ENCODE results near the gene AQP7. TPM values are rescaled to one million over a fixed set of nuclear protein-coding genes. Genes with fewer than 3 reads are reported as not detected.

Gene AQP7
- total and polyA plus RNA-seq, 9 of the 15 experiments (the other 6 are each of a cell fraction or from before 2014, with no cell fraction given): 0.04 to 0.53 (median 0.07) TPM; not detected in 4

DNA sequence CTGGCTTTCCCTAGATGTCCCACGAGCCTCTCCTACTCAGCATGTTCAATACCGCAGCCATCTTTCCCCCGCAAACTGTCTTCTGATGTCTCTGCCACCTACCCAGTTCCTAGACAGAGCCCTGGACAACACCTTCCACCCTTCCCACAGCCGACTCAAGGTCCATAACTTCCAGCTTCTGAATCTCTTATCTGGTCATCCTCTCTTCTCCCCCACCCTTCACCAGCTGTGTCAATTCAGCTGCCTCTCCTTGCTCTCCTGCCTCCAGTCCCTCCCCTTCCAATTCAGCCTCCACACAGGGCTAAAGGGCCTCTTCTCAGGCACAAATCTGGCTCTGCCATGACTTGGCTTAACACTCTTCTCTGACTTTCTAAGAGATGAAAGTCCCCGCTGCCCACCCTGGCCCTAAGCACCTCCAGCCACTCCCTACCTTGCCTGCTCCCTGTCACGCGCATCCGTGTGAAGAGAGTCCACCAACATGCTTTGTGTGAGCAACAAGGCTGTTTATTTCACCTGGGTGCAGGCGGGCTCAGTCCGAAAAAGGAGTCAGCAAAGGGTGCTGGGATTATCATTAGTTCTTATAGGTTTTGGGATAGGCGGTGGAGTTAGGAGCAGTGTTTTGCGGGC, 25.2 kb downstream of the AQP7 start:
- in situ Hi-C loops (cut with MboI): no loop called here
- CTCF ChIA-PET (ENCODE audit: low intra/inter-chr PET ratio): interaction anchor here (0.5 kb wide), 1 partner anchor 26 kb away, joined by 6 read pairs; no protein-coding TSS in a partner anchor
- no peak overlapping the region for H2AFZ ChIP-seq (ENCODE audit: low read depth, low read length)
- TF ChIP-seq SMARCA4 (IDR thresholded peaks at IDR 0.05) (peak; percentile 16; the same call in 1 of the 2 replicates), CBFA2T3 (IDR thresholded peaks at IDR 0.05) (peak; percentile 77), GTF2A2 (tag; IDR thresholded peaks at IDR 0.05) (no peak), ZEB2 (IDR thresholded peaks at IDR 0.05) (0 out of 2 replicates have a peak, but pooled peaks have one; percentile 22), NCOR1 (IDR thresholded peaks at IDR 0.05) (peak; percentile 23; the same call in 1 of the 2 replicates), JUNB (CRISPR knock-in tag; conservative IDR thresholded peaks at IDR 0.05) (no peak)
- TF ChIP-seq, protein P1, sequence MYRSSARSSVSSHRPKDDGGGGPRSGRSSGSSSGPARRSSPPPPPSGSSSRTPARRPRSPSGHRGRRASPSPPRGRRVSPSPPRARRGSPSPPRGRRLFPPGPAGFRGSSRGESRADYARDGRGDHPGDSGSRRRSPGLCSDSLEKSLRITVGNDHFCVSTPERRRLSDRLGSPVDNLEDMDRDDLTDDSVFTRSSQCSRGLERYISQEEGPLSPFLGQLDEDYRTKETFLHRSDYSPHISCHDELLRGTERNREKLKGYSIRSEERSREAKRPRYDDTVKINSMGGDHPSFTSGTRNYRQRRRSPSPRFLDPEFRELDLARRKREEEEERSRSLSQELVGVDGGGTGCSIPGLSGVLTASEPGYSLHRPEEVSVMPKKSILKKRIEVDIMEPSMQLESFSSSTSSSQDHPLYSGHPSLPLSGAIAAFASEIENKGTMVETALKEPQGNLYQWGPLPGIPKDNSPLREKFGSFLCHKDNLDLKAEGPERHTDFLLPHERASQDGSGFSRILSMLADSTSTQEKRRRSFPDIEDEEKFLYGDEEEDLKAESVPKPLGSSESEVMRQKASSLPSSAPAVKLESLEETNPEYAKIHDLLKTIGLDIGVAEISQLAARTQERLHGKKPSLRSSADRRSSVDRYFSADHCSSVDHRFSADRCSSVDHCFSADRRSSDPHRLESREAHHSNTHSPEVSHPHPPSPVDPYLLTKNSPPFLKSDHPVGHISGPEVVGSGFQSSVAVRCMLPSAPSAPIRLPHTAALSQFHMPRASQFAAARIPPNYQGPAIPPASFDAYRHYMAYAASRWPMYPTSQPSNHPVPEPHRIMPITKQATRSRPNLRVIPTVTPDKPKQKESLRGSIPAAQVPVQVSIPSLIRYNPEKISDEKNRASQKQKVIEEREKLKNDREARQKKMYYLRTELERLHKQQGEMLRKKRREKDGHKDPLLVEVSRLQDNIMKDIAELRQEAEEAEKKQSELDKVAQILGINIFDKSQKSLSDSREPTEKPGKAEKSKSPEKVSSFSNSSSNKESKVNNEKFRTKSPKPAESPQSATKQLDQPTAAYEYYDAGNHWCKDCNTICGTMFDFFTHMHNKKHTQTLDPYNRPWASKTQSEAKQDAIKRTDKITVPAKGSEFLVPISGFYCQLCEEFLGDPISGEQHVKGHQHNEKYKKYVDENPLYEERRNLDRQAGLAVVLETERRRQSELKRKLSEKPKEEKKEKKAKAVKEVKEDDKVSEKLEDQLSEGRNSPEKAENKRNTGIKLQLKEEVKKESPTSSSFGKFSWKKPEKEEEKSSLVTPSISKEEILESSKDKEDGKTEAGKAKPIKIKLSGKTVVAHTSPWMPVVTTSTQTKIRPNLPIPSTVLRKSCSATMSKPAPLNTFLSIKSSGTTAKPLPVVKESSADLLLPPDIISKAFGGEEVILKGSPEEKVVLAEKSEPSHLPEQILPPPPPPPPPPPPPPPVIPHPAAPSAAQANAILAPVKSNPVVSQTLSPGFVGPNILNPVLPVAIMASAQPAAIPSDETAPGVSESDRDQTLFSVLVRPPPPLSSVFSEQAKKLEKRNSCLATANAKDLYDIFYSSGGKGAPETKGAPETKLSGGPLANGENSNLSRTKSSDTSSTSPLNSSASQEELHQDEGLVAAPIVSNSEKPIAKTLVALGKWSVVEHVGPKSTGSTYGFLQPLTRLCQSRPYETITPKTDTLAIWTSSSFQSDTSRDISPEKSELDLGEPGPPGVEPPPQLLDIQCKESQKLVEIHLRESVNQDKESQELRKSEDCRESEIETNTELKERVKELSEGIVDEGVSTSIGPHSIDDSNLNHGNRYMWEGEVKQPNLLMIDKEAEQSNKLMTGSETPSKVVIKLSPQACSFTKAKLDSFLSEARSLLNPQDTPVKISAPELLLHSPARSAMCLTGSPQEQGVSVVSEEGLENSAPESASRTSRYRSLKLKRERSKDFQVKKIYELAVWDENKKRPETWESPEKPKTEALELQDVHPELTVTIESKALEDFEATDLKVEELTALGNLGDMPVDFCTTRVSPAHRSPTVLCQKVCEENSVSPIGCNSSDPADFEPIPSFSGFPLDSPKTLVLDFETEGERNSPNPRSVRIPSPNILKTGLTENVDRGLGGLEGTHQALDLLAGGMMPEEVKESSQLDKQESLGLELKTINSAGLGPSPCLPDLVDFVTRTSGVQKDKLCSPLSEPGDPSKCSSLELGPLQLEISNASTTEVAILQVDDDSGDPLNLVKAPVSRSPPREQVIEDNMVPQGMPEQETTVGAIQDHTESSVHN (IDR thresholded peaks at IDR 0.05; ENCODE audit: borderline replicate concordance in 1 of 2, low read depth in 1 of 2): 0 out of 4 replicates have a peak, but pooled peaks of 1 of the 2 experiments have one; percentile 16
- TF ChIP-seq, protein P2, sequence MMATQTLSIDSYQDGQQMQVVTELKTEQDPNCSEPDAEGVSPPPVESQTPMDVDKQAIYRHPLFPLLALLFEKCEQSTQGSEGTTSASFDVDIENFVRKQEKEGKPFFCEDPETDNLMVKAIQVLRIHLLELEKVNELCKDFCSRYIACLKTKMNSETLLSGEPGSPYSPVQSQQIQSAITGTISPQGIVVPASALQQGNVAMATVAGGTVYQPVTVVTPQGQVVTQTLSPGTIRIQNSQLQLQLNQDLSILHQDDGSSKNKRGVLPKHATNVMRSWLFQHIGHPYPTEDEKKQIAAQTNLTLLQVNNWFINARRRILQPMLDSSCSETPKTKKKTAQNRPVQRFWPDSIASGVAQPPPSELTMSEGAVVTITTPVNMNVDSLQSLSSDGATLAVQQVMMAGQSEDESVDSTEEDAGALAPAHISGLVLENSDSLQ (IDR thresholded peaks at IDR 0.05): 0 out of 2 replicates have a peak, but pooled peaks have one; percentile 11

More for the DNA sequence above, 25.2 kb downstream of the AQP7 start:
- Histone ChIP-seq H3K27ac (ENCODE audit: extremely low read depth, low read depth, low read length) (no peak overlapping the region), H3K9me1 (ENCODE audit: control insufficient read depth, insufficient read depth, low read length) (no peaks in the 10 kb centered on the region), H3K4me2 (ENCODE audit: insufficient read depth, low read length) (no peak overlapping the region), H3K79me2 (ENCODE audit: control insufficient read depth, insufficient read depth, low read length) (no peaks in the 10 kb centered on the region), H4K20me1 (replicated peaks; ENCODE audit: control insufficient read depth, insufficient read depth, low read length) (no peaks in the 10 kb centered on the region), H3K9me3 (replicated peaks; ENCODE audit: control insufficient read depth, insufficient read depth, low read depth, low read length) (no peaks in the 10 kb centered on the region), H3K27me3 (ENCODE audit: control insufficient read depth in 2 of 2, insufficient read depth in 2 of 2, low read length in 2 of 2) (no peaks in the 10 kb centered on the region), H3K4me1 (replicated peaks in 1 of 2; ENCODE audit: control insufficient read depth in 2 of 2, insufficient read depth in 2 of 2, low read length in 2 of 2) (peaks cover 23 to 27% of the 10 kb centered on the region in 2 experiments), H3K4me3 (no peak overlapping the region), H3K36me3 (ENCODE audit: control insufficient read depth, insufficient read depth, low read length) (no peaks in the 10 kb centered on the region; the same call in 2 of the 3 replicates), H3K9ac (ENCODE audit: insufficient read depth in 1 of 2, low read depth in 2 of 2, low read length in 2 of 2) (no peak overlapping the region; a peak in 1 of 4 replicates)
- POLR2A ChIA-PET: interaction anchor here (0.7 kb wide), 1 partner anchor 12 kb away, joined by 5 read pairs; no protein-coding TSS in a partner anchor
- FAIRE-seq (no peak), ATAC-seq (peak; percentile 4; the same call in 1 of the 3 replicates), DNase-seq (ENCODE audit: extremely low read depth in 1 of 4, low spot score in 3 of 4) (peak; percentile 23 to 43 (median 29))
- WGBS (ENCODE audit: insufficient coverage, low coverage, missing lambda C conversion rate): 81% methylated on average over 10 of the region's 12 CpGs
- intact Hi-C loops (cut with micrococcal nuclease): no loop called here
- BruUV-seq (replicated peaks): no TSS peak
